Ovary (tissue), 3 donors: Measurements from ENCODE around the gene TYW1B.
"Not testable (repeated sequence)": the region's sequence is repeated elsewhere in the genome, so short reads cannot be mapped to it uniquely, and the experiment has no call there.

Experiments
- CTCF ChIP-seq, 3 donors: fragments of 450-650 bp in 2 of 3; fragments of 200-600 bp in 1 of 3; IDR thresholded peaks; one replicate each; pipeline versions ENCODE4 v1.5.1 to v1.8.0; 2016 to 2022; ENCODE audit warnings: antibody characterized with exemption in 3 of 3, mild to moderate bottlenecking in 1 of 3
- EP300 ChIP-seq: sonication (generic); formaldehyde crosslinking; IDR thresholded peaks from one replicate; pipeline ENCODE4 v1.6.1; 2017; ENCODE audit warnings: antibody characterized with exemption
- POLR2A ChIP-seq: fragments of 450-650 bp; IDR thresholded peaks from one replicate; pipeline ENCODE4 v1.6.1; 2017; ENCODE audit warnings: antibody characterized with exemption, mild to moderate bottlenecking, moderate library complexity
- donor health status: DM: no; HTN: no; CAD: no.

- not testable (repeated sequence) for TF ChIP-seq POLR2A; CTCF (IDR thresholded peaks at IDR 0.05); EP300
Measured at GRCh38 chr7:72858846-72859400, 30.9 kb upstream of the TYW1B start.
